HL-60/S4 treated with retinoic acid at 250 ng/mL for 4 days and 3 days (cell line): ENCODE data around the gene SMC4.
"Not testable (repeated sequence)": the region's sequence is repeated elsewhere in the genome, so short reads cannot be mapped to it uniquely, and the experiment has no call there.

Source experiments
- in situ Hi-C: fragments of 300-500 bp; cut with MboI; formaldehyde crosslinking; loops from 2 replicates; pipeline ENCODE4 v1.7.0; 2022; ENCODE audit warnings: low sequenced_read_pairs

Gene SMC4

DNA sequence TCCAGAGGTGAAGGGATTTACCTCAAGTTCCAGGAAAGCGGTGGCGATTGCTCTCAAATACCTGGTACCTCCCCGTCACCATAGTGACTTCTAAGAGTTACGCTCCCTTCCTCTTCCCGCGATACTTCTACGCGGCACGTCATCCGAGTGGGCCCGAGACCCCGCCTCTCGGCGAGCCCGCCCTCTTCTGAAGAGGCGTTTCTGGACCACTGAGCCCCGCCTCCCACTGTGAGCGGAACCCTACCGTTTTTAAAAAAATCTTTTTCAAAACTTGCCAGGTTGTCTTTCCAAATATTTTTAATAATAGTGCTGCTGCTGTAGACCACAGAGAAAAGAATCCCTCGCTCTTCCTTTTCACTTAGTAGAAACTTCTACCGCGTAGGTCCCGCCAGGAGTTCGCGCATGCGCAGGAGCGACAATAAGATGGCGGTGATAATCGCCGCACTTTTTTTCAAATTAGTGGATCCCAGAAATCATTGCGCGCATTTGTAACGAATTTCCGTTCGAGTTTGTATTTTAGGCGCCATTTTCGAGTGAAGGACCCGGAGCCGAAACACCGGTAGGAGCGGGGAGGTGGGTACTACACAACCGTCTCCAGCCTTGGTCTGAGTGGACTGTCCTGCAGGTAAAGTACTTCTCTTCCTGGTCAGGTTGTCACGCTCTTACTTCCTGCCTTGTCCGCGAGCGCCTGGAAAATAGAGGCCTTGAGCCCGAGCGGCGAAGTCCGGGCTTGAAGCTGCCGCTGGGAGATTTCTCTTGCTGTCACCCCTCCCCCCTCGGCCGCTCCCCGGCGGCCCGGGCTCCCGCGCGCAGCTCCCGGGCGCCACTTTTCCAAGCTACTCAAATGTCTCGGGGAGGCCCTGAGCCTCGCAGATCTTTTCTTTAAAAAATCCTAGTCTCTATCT lies at the start of gene SMC4, which contains the start of gene IFT80:
Gene SMC4 (plus strand): TSS at position 526 of the 905 bp plus-strand sequence. CDS start 1,177 bp downstream, outside the sequence.
Gene IFT80 (minus strand): TSS at position 101 of the 905 bp plus-strand sequence. CDS start 14,625 bp downstream, outside the sequence.
- in situ Hi-C loops, result loop anchor here (25.0 kb wide), 1 partner anchor 237 kb away; no protein-coding TSS in a partner anchor

- in situ Hi-C loops, result no loop called here
Measured at GRCh38 chr3:160355826-160356225, 43.6 kb upstream of the SMC4 start.

GRCh38 chr3:160362896-160363295 lies 36.6 kb upstream of the SMC4 start:
- in situ Hi-C loops, result not testable (repeated sequence)

- in situ Hi-C loops, result no loop called here
Measured at GRCh38 chr3:160365869-160366522, 33.5 kb upstream of the SMC4 start.

- in situ Hi-C loops, result no loop called here
Measured at GRCh38 chr3:160368804-160369203, 30.6 kb upstream of the SMC4 start.

DNA sequence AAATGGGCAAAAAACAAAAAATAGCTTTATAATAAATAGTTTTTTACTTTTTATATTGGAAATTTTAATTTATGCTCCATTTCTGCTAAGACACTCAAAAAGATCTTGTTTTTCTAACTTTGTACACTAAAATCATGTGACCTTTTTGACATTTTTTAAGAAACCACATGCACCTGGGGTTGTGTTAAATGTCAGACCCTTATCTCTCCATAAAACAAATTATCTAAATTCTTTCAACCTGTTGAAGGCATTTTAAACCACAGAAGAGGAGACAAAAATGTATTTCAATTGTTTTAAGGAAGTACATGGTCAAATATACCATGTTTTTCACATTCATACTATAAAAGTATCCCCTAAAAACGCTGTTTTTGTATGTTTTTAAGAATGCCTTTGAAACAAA lies 29.7 kb upstream of the SMC4 start:
- in situ Hi-C loops, result no loop called here

DNA sequence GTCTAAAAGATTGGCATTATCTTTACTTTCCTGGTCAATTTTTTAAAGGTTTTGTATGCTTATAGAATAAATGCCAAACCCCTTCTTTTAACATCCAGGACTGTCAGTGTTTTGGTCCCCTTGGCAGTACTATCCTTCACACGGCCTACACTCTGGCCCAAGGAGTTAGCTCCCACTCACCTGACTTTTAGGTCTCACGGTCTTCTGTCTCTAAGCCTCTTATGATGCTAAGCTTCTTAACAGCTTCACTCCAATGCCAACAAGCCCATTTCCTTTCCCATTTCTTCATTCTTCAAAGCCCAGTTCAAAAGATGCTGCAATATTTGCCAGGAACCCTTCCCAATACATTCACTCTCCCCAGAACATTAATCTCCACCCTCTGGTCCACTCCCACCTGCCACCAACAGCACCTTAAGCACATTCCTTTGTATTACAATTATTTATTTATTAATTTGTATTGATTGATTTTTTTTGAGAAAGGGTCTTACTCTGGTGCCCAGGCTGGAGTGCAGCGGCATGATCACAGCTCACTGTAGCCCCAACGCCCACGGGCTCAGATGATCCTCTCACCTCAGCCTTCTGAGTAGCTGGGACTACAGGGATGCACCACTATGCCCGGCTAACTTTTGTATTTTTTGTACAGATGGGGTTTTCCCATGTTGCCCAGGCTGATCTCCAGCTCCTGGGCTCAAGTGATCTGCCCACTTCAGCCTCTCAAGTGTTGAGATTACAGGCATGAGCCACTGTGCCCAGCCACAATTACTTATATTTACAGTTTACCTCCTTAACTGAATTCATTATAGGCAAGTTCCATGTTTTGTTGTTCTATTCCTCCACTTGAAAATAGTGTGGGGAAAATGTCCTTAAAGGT lies 28.2 kb upstream of the SMC4 start:
- in situ Hi-C loops, result no loop called here

- in situ Hi-C loops, result no loop called here
Measured at GRCh38 chr3:160372780-160373179, 26.7 kb upstream of the SMC4 start.

GRCh38 chr3:160373655-160374054 lies 25.8 kb upstream of the SMC4 start:
- in situ Hi-C loops, result no loop called here

DNA sequence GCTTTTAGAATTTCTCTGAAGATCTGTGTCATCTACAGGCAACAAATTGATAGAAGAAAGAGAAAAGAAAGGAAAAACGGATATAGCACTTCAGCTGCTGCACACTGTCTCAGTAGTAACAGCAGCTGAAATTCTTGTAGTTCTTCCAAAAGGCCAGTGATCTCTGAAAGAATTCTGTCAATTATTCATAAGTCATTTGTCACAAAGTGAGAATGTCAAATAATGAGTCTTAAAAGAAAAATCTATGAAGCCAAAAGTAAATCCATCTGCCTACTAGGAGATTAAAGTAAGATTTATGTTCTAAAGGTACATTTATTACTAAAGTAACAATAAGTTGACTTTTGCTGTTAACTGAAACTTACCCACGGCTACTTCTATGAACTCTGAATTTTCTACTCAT lies 25.0 kb upstream of the SMC4 start:
- in situ Hi-C loops, result no loop called here

- in situ Hi-C loops, result no loop called here
Measured at GRCh38 chr3:160374925-160375324, 24.5 kb upstream of the SMC4 start.

DNA sequence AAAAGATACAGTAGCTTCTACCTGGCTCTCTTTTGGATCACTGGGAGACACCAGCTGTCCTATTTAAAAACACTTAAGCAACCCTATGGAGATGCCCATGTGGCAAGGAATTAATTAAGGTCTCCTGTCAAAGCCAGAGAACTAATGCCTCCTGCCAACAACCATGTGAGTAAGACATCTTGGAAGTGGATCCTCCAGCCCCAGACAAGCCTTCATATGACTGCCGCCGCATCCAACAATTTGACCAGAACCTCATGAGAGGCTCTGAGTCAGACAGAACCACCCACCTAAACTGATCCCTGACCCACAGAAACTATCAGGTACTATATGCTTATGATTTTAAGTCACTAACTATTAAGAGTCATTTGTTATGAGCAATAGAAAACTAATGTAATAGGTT lies 22.8 kb upstream of the SMC4 start:
- in situ Hi-C loops, result no loop called here

DNA sequence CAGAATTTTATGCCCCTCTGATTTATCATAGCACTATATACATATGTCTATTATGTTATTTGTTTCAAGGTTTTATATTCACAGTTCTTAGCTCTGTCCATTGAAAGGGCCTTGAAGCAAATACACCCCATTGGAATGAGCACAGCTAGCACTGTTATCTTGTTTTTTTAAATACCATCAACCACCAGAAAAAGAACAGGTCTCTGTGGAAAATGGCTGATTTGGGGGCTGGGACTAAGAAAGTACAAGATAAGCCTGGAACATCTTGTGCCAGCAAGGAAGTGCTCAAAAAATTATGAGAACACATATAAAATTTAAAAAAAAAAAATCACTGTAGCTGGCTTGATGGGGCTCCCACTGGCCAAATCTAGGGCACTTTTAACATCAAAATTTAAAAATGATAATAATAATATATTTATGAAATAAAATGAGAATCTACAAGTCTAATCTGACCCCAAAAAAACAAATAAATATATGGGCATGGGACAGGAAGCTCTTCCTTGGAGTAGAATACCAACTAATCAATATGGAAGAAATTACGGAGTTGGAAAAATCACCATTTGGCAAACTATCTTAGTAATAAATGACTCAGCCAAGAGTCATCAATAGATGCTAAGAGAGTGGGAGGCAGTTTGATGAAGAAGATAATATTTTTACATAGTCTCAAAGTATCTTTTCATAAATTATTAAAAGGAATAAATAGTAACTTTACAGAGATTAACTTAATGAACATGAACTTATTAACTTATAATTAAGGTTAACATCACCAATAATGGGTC lies 20.9 kb upstream of the SMC4 start:
- in situ Hi-C loops, result no loop called here

DNA sequence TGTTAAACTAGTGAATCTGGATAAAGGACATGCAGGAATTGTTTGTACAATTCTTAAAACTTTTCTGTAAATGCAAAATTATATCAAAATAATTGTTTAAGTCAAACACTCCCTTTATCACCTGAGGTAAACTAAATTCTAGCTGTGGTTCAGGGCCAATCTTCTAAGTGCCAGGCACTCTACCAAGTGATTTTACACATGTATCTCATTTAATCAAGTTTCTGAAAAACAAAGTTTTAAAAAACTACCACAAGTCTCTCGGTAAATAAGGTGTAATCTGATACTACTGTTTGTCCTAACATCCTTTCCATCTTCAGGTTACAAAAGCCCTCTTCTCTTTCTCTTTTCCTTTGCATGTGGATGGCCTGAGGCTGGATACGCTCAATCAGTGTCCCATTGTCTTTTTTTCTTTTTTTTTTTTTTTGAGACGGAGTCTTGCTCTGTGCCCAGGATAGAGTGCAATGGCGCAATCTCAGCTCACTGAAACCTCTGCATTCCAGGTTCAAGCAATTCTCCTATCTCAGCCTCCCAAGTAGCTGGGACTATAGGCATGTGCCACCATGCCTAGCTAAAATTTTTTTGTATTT lies 19.7 kb upstream of the SMC4 start:
- in situ Hi-C loops, result no loop called here

DNA sequence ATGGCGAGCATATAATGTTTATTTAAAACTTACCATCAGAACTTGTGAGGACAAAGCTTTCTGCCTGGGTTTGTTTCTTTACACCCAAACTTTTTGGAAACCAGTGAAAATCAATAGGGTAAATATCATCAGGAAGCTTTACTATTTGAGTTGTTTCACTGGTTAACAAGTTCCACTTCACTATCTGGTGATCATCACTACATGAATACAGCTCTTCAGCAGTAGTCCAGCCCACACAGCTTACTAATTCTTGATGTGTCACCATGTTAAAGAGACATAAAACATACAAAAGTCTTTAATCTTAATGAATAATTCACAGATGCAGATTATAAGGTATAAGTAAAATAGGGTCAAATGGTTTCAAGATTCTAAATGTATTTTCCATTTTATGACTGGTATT lies 18.0 kb upstream of the SMC4 start:
- in situ Hi-C loops, result no loop called here

GRCh38 chr3:160384639-160385318 lies 14.7 kb upstream of the SMC4 start:
- in situ Hi-C loops, result no loop called here

GRCh38 chr3:160390565-160391138 lies 8.8 kb upstream of the SMC4 start:
- in situ Hi-C loops, result no loop called here

GRCh38 chr3:160392798-160393197 lies 6.7 kb upstream of the SMC4 start:
- in situ Hi-C loops, result no loop called here
